HepG2 (cell line): ENCODE data around the gene ANO10. TPM values are rescaled to one million over a fixed set of nuclear protein-coding genes. Genes with fewer than 3 reads are reported as not detected.
"Not testable (repeated sequence)": the region's sequence is repeated elsewhere in the genome, so short reads cannot be mapped to it uniquely, and the experiment has no call there.

Experiments used
- ATAC-seq: fragments of 200-7000 bp; cut with Tn5 transposase; 3 replicates; pipeline ENCODE4 v1.9.1; 2020; ENCODE audit warnings: mild to moderate bottlenecking, moderate library complexity
- BruUV-seq: library from RNA; stranded (reverse); fragments of 400-500 nt; replicated peaks from 2 replicates; lab custom pipeline; 2021; lab: Mats Ljungman, UMichigan
- CTCF ChIA-PET: fragments of 300-600 bp; formaldehyde crosslinking; extraction: SDS; loops from one replicate; lab custom pipeline; 2021; ENCODE audit warnings: low total read pairs, inconsistent platforms, low intra/inter-chr PET ratio; lab: Yijun Ruan, JAX
- POLR2A ChIA-PET: fragments of 350-600 bp; sonication (Branson Sonifier 250); formaldehyde crosslinking; loops from one replicate; lab custom pipeline; 2020; ENCODE audit warnings: antibody characterized with exemption, inconsistent platforms; lab: Yijun Ruan, JAX
- DNase-seq: peaks from one replicate; pipeline ENCODE4 v3.0.0-alpha.2; 2015; ENCODE audit warnings: low spot score
- FAIRE-seq: peaks from 3 replicates; lab custom pipeline; 2011; peaks lifted over from hg19 to GRCh38; lab: Jason Lieb, UNC
- H2AFZ ChIP-seq: one replicate; pipeline ENCODE4 v1.6.1; 2011; ENCODE audit warnings: low read length, inconsistent platforms
- H3K27ac ChIP-seq: fragments of 300-600 bp; 3 replicates; pipeline ENCODE4 v1.8.0; 2011; ENCODE audit warnings: mixed run types, mild to moderate bottlenecking, mixed read lengths, low read length, inconsistent platforms; ENCODE audit not compliant: insufficient read depth; ENCODE audit errors: extremely low read length
- H3K27me3 ChIP-seq, 2 experiments: fragments of 200-600 bp in 1 of 2; 2 replicates in 1 of 2; 3 replicates in 1 of 2; pipeline versions ENCODE4 v1.6.0 to v1.8.0; 2011; ENCODE audit warnings: low read length in 2 of 2, mild to moderate bottlenecking in 2 of 2, moderate library complexity in 2 of 2, inconsistent platforms in 1 of 2; ENCODE audit not compliant: insufficient read depth in 2 of 2, control insufficient read depth in 1 of 2
- H3K36me3 ChIP-seq, 2 experiments: fragments of 200-600 bp in 1 of 2; replicated peaks in 1 of 2; 2 replicates in 1 of 2; 3 replicates in 1 of 2; pipeline versions ENCODE4 v1.5.1 to v1.8.0; 2011; ENCODE audit warnings: low read length in 2 of 2, inconsistent platforms in 1 of 2; ENCODE audit not compliant: insufficient read depth in 2 of 2, control insufficient read depth in 1 of 2
- H3K4me1 ChIP-seq: 2 replicates; pipeline ENCODE4 v1.5.1; 2012; ENCODE audit warnings: low read length, inconsistent platforms; ENCODE audit not compliant: insufficient read depth
- H3K4me2 ChIP-seq: 2 replicates; pipeline ENCODE4 v1.6.0; 2011; ENCODE audit warnings: low read depth, low read length, inconsistent platforms
- H3K4me3 ChIP-seq, 3 experiments: fragments of 200-600 bp in 1 of 3; sonication (generic), shearing (Covaris generic) in 1 of 3; replicated peaks in 1 of 3; 2 replicates each; pipeline ENCODE4 v1.5.1; 2011 to 2016; ENCODE audit warnings: low read length in 3 of 3, inconsistent platforms in 2 of 3, low read depth in 2 of 3, mild to moderate bottlenecking in 2 of 3, control low read depth in 1 of 3, mixed read lengths in 1 of 3; ENCODE audit not compliant: insufficient read depth in 1 of 3
- H3K79me2 ChIP-seq: one replicate; pipeline ENCODE4 v1.6.1; 2011; ENCODE audit warnings: low read length, inconsistent platforms; ENCODE audit not compliant: insufficient read depth
- H3K9ac ChIP-seq: 2 replicates; pipeline ENCODE4 v1.6.0; 2011; ENCODE audit warnings: mild to moderate bottlenecking, low read depth, low read length, inconsistent platforms; ENCODE audit not compliant: insufficient read depth
- H3K9me3 ChIP-seq: 2 replicates; pipeline ENCODE4 v1.5.1; 2012; ENCODE audit warnings: mild to moderate bottlenecking, low read length
- H4K20me1 ChIP-seq: 2 replicates; pipeline ENCODE4 v1.6.0; 2011; ENCODE audit warnings: inconsistent platforms, mild to moderate bottlenecking, low read length, moderate library complexity; ENCODE audit not compliant: insufficient read depth
- KAT8 ChIP-seq: IDR thresholded peaks from 2 replicates; pipeline ENCODE4 v1.6.1; 2016; ENCODE audit warnings: missing genetic modification reagents, missing compliant biosample characterization
- MXI1 ChIP-seq: IDR thresholded peaks from 3 replicates; pipeline ENCODE4 v1.6.1; 2012; ENCODE audit warnings: low read depth, low read length, inconsistent platforms, borderline replicate concordance
- ZNF557 ChIP-seq: sonication (generic); formaldehyde crosslinking; IDR thresholded peaks from 2 replicates; pipeline ENCODE4 v1.4.0; 2020; ENCODE audit warnings: missing genetic modification reagents
- ZNF891 ChIP-seq: sonication (generic); formaldehyde crosslinking; IDR thresholded peaks from 2 replicates; pipeline ENCODE4 v1.5.0; 2020; ENCODE audit warnings: mild to moderate bottlenecking, missing genetic modification reagents
- whole genome bisulfite sequencing: methylation state at CpG from one replicate; pipeline ENCODE4 v1.1.6; 2017; ENCODE audit warnings: low lambda C conversion rate; 5-methylcytosine and 5-hydroxymethylcytosine counted together
- in situ Hi-C: cut with HindIII; loops from 2 replicates; pipeline ENCODE4 v1.10.0; 2017; ENCODE audit warnings: low pct_unique_long_range_greater_than_20kb; ENCODE audit not compliant: extremely low pct_ligation_motif_present
- intact Hi-C: fragments of 100-400 bp; cut with micrococcal nuclease; formaldehyde crosslinking; loops from one replicate; pipeline ENCODE4 v1.10.0; 2022; ENCODE audit not compliant: unreplicated experiment
- polyA plus RNA-seq, 8 experiments: library from polyadenylated mRNA; depleted of rRNA in 3 of 8; stranded (reverse) in 7 of 8; unstranded in 1 of 8; fragments of >200 nt; fragmentation: Illumina TruSeq in 4 of 8; extraction: Trizol in 4 of 8; gene quantifications; 2 replicates each; pipeline versions ENCODE4 v1.2.1 to v1.2.3, GENCODE V29; 2011 to 2016; ENCODE audit warnings: low read depth in 4 of 8, missing spikeins in 1 of 8, mixed read lengths in 1 of 8; ENCODE audit not compliant: insufficient read depth in 1 of 8
- total RNA-seq, 5 experiments: library from RNA; depleted of rRNA; stranded (reverse); fragments of >200 nt; fragmentation: Illumina TruSeq; extraction: Trizol; gene quantifications; 2 replicates each; pipeline ENCODE4 v1.2.3, GENCODE V29; 2016; ENCODE audit warnings: low read depth in 1 of 5
- TF ChIP-seq, protein P1 (sequence below): sonication (generic); formaldehyde crosslinking; IDR thresholded peaks from 2 replicates; pipeline ENCODE4 v1.8.1; 2023; ENCODE audit warnings: mild to moderate bottlenecking, moderate library complexity, missing genetic modification reagents
- TF ChIP-seq, protein P2 (sequence below): sonication (generic); formaldehyde crosslinking; IDR thresholded peaks from 2 replicates; pipeline ENCODE4 v1.4.0; 2020; ENCODE audit warnings: missing genetic modification reagents, borderline replicate concordance
- TF ChIP-seq, protein P3 (sequence below): sonication (generic); formaldehyde crosslinking; IDR thresholded peaks from 2 replicates; pipeline ENCODE4 v1.4.0; 2020; ENCODE audit warnings: mild to moderate bottlenecking, missing genetic modification reagents
- TF ChIP-seq, protein P4 (sequence below): IDR thresholded peaks from 2 replicates; pipeline ENCODE4 v1.6.1; 2012; ENCODE audit warnings: low read depth, low read length, improper control_type of control experiment

Gene ANO10
- total and polyA plus RNA-seq, 2 of the 13 experiments (the other 11 are each of a cell fraction or from before 2014, with no cell fraction given), result 10.4 to 13.1 TPM

DNA sequence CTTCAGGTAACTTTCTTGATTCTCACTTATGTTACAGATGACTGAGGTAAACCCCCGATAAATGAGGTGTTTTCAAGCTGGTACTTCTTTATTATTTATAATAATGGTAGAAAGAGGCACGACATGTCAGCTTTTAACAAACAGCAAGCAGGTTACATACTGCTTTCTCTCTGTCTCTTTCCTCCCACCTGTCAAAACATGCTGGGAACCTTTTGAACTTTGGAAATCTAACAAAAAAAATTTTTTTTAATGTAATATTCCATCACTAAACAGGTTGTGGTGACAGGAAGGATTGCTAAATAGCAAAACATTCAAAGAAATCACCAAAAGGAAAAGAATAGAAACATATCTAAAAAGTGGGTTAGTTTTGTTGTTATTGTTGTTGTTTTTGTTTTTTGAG, 48.2 kb downstream of the ANO10 start:
- H3K27ac ChIP-seq, result no peak overlapping the region
- CTCF ChIA-PET, result no interaction called here
- BruUV-seq, result no TSS peak
- DNase-seq, result no peak
- no peaks in the 10 kb centered on the region for H3K27me3 ChIP-seq
- no peak overlapping the region for H3K4me2 ChIP-seq
- FAIRE-seq, result no peak
- no peak overlapping the region for H3K9ac ChIP-seq
- no peak overlapping the region for H2AFZ ChIP-seq
- in situ Hi-C loops, result no loop called here
- 71% methylated on average over 2 of the region's 2 CpGs for WGBS
- no peaks in the 10 kb centered on the region for H3K79me2 ChIP-seq
- no peak overlapping the region for H3K4me3 ChIP-seq
- H3K9me3 ChIP-seq, result no peaks in the 10 kb centered on the region
- no peaks in the 10 kb centered on the region for H4K20me1 ChIP-seq
- no peaks in the 10 kb centered on the region for H3K4me1 ChIP-seq
- intact Hi-C loops, result no loop called here
- TF ChIP-seq, protein P1, sequence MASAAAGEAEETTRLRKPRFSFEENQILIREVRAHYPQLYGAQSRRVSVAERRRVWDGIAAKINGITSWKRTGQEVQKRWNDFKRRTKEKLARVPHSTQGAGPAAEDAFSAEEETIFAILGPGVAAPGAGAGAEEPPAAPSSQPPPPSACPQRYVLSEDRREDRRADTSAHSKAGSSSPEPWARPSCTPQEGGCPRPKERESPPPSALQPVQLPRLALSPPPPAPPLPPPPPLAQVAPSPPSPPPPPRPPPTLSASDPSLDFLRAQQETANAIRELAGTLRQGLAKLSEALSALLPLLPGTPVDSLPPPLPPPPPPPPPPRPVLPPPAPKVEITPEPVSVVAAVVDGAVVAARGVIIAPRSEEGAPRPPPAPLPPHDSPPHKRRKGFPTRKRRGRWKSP, result no peak
- TF ChIP-seq ZNF891 (CRISPR knock-in tag) (no peak), ZNF557 (no peak), KAT8 (no peak), MXI1 (no peak)
- TF ChIP-seq, protein P2, sequence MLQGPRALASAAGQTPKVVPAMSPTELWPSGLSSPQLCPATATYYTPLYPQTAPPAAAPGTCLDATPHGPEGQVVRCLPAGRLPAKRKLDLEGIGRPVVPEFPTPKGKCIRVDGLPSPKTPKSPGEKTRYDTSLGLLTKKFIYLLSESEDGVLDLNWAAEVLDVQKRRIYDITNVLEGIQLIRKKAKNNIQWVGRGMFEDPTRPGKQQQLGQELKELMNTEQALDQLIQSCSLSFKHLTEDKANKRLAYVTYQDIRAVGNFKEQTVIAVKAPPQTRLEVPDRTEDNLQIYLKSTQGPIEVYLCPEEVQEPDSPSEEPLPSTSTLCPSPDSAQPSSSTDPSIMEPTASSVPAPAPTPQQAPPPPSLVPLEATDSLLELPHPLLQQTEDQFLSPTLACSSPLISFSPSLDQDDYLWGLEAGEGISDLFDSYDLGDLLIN (CRISPR knock-in tag), result no peak
- TF ChIP-seq, protein P3, sequence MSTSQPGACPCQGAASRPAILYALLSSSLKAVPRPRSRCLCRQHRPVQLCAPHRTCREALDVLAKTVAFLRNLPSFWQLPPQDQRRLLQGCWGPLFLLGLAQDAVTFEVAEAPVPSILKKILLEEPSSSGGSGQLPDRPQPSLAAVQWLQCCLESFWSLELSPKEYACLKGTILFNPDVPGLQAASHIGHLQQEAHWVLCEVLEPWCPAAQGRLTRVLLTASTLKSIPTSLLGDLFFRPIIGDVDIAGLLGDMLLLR (CRISPR knock-in tag), result no peak
- TF ChIP-seq, protein P4, sequence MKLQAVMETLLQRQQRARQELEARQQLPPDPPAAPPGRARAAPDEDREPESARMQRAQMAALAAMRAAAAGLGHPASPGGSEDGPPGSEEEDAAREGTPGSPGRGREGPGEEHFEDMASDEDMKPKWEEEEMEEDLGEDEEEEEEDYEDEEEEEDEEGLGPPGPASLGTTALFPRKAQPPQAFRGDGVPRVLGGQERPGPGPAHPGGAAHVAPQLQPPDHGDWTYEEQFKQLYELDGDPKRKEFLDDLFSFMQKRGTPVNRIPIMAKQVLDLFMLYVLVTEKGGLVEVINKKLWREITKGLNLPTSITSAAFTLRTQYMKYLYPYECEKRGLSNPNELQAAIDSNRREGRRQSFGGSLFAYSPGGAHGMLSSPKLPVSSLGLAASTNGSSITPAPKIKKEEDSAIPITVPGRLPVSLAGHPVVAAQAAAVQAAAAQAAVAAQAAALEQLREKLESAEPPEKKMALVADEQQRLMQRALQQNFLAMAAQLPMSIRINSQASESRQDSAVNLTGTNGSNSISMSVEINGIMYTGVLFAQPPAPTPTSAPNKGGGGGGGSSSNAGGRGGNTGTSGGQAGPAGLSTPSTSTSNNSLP, result no peak
- POLR2A ChIA-PET, result no interaction called here
- H3K36me3 ChIP-seq, result no peaks in the 10 kb centered on the region; a peak in 1 of 5 replicates
- ATAC-seq, result no peak

DNA sequence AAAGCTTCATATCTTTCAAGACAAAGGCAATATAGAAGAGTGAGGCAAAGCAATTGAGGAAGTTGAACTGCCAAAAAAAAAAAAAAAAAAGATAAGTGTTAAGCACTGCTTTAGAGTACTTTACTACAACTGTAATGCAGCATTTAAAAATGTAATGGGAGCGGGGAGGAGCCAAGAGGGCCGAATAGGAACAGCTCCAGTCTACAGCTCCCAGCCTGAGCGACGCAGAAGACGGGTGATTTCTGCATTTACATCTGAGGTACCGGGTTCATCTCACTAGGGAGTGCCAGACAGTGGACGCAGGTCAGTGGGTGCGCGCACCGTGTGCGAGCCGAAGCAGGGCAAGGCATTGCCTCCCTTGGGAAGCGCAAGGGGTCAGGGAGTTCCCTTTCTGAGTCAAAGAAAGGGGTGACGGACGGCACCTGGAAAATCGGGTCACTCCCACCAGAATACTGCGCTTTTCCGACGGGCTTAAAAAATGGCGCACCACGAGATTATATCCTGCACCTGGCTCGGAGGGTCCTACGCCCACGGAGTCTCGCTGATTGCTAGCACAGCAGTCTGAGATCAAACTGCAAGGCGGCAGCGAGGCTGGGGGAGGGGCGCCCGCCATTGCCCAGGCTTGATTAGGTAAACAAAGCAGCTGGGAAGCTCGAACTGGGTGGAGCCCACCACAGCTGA, 56.0 kb downstream of the ANO10 start:
- DNase-seq, POLR2A ChIA-PET, CTCF ChIA-PET, H3K27ac ChIP-seq, H4K20me1 ChIP-seq, H3K4me3 ChIP-seq, BruUV-seq, H3K36me3 ChIP-seq, H3K27me3 ChIP-seq, H3K4me2 ChIP-seq, intact Hi-C loops, H3K4me1 ChIP-seq, in situ Hi-C loops, H2AFZ ChIP-seq, H3K9me3 ChIP-seq, H3K79me2 ChIP-seq, H3K9ac ChIP-seq, ATAC-seq, FAIRE-seq: not testable (repeated sequence)
- WGBS, result 92% methylated on average over 24 of the region's 30 CpGs
